Measurements from ENCODE around the gene TRPC6.
"Not testable (repeated sequence)": the region's sequence is repeated elsewhere in the genome, so short reads cannot be mapped to it uniquely, and the experiment has no call there.

Gene TRPC6

GRCh38 chr11:101446238-101446637 is 137.6 kb downstream of the TRPC6 start:
- no peak for DNase-seq

GRCh38 chr11:101445761-101446160 is 138.0 kb downstream of the TRPC6 start:
- no peak for DNase-seq

- DNase-seq: no peak
Observed at GRCh38 chr11:101444851-101445250, 139.0 kb downstream of the TRPC6 start.

GRCh38 chr11:101444164-101444563 is 139.6 kb downstream of the TRPC6 start:
- DNase-seq: no peak

GRCh38 chr11:101442936-101443521 is 140.8 kb downstream of the TRPC6 start:
- DNase-seq: no peak

- no peak for DNase-seq
Observed at GRCh38 chr11:101442171-101442570, 141.6 kb downstream of the TRPC6 start.

GRCh38 chr11:101441747-101442146 is 142.1 kb downstream of the TRPC6 start:
- no peak for DNase-seq

- DNase-seq: no peak
Observed at GRCh38 chr11:101439488-101439887, 144.3 kb downstream of the TRPC6 start.

GRCh38 chr11:101438708-101439107 is 145.1 kb downstream of the TRPC6 start:
- DNase-seq: not testable (repeated sequence)

- no peak for DNase-seq
Observed at GRCh38 chr11:101438126-101438525, 145.7 kb downstream of the TRPC6 start.

GRCh38 chr11:101436511-101437142 is 147.2 kb downstream of the TRPC6 start:
- no peak for DNase-seq

- no peak for DNase-seq
Observed at GRCh38 chr11:101435408-101435973, 148.3 kb downstream of the TRPC6 start.

- DNase-seq: no peak
Observed at GRCh38 chr11:101434026-101434643, 149.7 kb downstream of the TRPC6 start.

- no peak for DNase-seq
Observed at GRCh38 chr11:101433151-101433550, 150.7 kb downstream of the TRPC6 start.

- DNase-seq: no peak
Observed at GRCh38 chr11:101429703-101430540, 153.9 kb downstream of the TRPC6 start.

- DNase-seq: no peak
Observed at GRCh38 chr11:101428918-101429317, 154.9 kb downstream of the TRPC6 start.

GRCh38 chr11:101407324-101407723 is 176.5 kb downstream of the TRPC6 start:
- no peak for DNase-seq

All from T-helper 9 cell (primary cell).